ENCODE results near the gene TSR1.

TSR1 gene

DNA sequence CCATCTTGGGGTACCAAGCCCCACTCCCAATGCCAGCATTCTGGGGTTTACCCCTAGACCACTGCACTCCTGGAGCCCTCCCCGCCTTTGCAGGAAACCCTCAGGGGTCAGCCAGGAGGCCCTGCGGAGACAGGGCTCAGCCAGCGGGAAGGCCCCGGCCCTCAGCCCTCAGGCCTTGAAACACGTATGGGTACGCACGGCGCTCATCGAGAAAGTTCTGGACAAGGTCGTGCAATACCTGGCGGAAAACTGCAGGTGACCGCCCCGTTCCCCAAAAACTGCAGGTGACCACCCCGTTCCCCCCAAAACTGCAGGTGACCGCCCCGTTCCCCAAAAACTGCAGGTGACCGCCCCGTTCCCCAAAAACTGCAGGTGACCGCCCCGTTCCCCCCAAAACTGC lies 25.8 kb upstream of the TSR1 start:
- Histone ChIP-seq H3K4me1 (ENCODE audit: control insufficient read depth, insufficient read depth, low read length, poor library complexity, severe bottlenecking) (no peaks in the 10 kb centered on the region), H3K4me3 (ENCODE audit: insufficient read depth, low read depth, low read length, poor library complexity, severe bottlenecking) (no peak overlapping the region), H3K27ac (ENCODE audit: insufficient read depth, low read length, poor library complexity, severe bottlenecking) (no peak overlapping the region), H3K9me3 (ENCODE audit: control insufficient read depth, low read length) (no peaks in the 10 kb centered on the region), H3K36me3 (ENCODE audit: control insufficient read depth, insufficient read depth, low read length) (peaks cover 42% of the 10 kb centered on the region), H3K27me3 (replicated peaks; ENCODE audit: control insufficient read depth, insufficient read depth, low read length, poor library complexity, severe bottlenecking) (no peaks in the 10 kb centered on the region)
- no peak for DNase-seq

DNA sequence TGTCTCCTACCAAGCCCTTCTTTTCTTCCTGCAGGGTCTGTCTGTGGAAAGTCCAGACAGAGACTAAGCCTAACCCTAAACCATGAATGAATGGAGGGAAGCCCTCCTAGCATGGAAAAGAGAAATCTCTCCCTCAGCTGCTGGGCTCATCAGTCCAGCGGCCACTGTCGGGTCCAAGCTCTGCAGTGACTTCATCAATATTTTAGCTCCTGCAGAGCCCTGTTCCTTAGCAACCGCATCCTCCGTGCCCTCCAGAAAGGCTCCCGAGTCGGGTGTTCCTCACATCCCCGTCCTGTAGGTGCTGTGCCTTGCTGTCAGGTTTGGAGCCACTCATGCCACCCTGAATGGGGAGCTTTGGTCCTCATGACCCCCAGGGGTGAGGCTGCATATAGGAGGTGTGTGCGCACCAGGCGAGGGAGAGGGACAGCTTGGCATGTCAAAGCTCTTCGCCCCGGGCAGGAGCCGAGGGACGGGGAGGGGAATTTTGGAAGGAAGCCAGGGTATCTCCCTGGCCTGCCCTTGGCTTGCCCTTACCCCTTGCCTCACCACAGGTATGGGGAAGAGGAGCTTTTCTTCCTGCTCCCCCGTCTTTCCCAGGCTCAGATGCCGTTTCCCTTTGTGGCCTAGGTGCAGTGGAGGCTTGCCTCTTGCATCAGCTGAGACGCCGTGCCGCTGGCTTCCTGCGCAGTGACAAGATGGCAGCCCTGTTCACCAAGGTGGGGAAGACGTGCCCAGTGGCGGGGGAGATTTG lies 24.9 kb upstream of the TSR1 start:
- H3K4me3 ChIP-seq (ENCODE audit: insufficient read depth, low read depth, low read length, poor library complexity, severe bottlenecking): no peak overlapping the region
- peaks cover 34% of the 10 kb centered on the region for H3K36me3 ChIP-seq (ENCODE audit: control insufficient read depth, insufficient read depth, low read length)
- H3K27ac ChIP-seq (ENCODE audit: insufficient read depth, low read length, poor library complexity, severe bottlenecking): no peak overlapping the region
- H3K9me3 ChIP-seq (ENCODE audit: control insufficient read depth, low read length): no peaks in the 10 kb centered on the region
- H3K27me3 ChIP-seq (replicated peaks; ENCODE audit: control insufficient read depth, insufficient read depth, low read length, poor library complexity, severe bottlenecking): no peaks in the 10 kb centered on the region
- DNase-seq: no peak
- H3K4me1 ChIP-seq (ENCODE audit: control insufficient read depth, insufficient read depth, low read length, poor library complexity, severe bottlenecking): no peaks in the 10 kb centered on the region

DNA sequence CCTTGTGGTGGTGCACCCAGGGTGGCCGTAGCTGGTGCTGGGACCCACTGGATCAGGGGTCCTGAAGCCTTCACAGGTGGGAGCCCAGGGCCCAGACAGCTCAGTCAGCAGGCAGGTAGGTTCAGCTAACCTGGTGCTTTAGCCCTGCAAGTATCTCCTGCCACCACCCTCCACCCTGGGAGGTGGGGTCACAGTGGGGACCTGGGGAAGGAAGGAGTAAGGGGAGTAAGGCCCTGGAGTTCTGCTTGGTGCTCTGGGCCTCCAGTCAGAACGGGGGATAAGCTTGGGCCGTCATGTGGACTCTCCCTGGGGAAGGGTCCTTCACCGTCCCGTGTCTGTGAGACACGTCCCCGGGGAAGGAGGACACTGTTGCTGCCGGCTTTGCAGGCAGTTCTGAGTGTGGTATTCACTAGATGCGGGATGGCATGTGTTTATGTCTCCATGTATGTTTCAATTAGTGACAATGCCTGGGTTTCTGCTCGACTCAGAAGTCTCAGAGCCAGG lies 21.7 kb upstream of the TSR1 start:
- no peaks in the 10 kb centered on the region for H3K27me3 ChIP-seq (replicated peaks; ENCODE audit: control insufficient read depth, insufficient read depth, low read length, poor library complexity, severe bottlenecking)
- H3K4me1 ChIP-seq (ENCODE audit: control insufficient read depth, insufficient read depth, low read length, poor library complexity, severe bottlenecking): peaks cover 13% of the 10 kb centered on the region
- no peak for DNase-seq
- no peak overlapping the region for H3K27ac ChIP-seq (ENCODE audit: insufficient read depth, low read length, poor library complexity, severe bottlenecking)
- peaks cover 9% of the 10 kb centered on the region for H3K36me3 ChIP-seq (ENCODE audit: control insufficient read depth, insufficient read depth, low read length)
- no peaks in the 10 kb centered on the region for H3K9me3 ChIP-seq (ENCODE audit: control insufficient read depth, low read length)
- H3K4me3 ChIP-seq (ENCODE audit: insufficient read depth, low read depth, low read length, poor library complexity, severe bottlenecking): no peak overlapping the region

DNA sequence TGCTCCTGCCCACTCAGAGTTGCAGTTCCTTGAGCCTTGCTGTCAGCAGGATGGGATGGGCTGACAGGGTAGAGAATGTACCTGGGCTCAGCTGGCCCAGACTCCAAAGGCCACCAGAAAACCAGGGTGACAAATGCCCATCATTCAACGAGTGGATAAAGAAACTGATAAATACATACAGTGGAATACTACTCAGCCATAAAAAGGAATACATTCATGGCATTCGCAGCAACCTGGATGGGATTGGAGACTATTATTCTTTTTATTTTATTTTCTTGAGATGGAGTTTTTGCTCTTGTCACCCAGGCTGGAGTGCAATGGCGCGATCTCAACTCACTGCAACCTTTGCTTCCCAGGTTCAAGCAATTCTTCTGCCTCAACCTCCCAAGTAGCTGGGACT lies 21.0 kb upstream of the TSR1 start:
- peaks cover 15% of the 10 kb centered on the region for H3K4me1 ChIP-seq (ENCODE audit: control insufficient read depth, insufficient read depth, low read length, poor library complexity, severe bottlenecking)
- H3K36me3 ChIP-seq (ENCODE audit: control insufficient read depth, insufficient read depth, low read length): peaks cover 3% of the 10 kb centered on the region
- no peaks in the 10 kb centered on the region for H3K9me3 ChIP-seq (ENCODE audit: control insufficient read depth, low read length)
- no peak for DNase-seq
- no peak overlapping the region for H3K27ac ChIP-seq (ENCODE audit: insufficient read depth, low read length, poor library complexity, severe bottlenecking)
- no peak overlapping the region for H3K4me3 ChIP-seq (ENCODE audit: insufficient read depth, low read depth, low read length, poor library complexity, severe bottlenecking)
- no peaks in the 10 kb centered on the region for H3K27me3 ChIP-seq (replicated peaks; ENCODE audit: control insufficient read depth, insufficient read depth, low read length, poor library complexity, severe bottlenecking)

DNA sequence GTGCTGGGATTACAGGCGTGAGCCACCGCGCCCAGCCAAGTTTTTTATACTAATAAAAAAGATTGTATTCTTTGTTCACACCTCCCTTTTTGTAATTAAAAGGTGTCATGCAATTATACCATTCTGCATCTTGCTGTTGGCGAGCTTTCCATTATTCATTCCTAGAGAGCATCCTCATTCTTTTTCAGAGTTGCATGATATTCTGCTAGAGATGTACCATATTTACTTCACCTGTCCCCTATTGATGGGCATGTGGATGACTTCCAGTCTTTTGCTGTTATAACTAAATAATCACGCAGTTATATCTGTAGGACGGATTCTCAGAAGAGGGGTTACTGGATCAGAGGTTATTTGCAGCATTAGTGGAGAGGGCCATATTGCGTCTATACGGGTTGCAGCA lies 18.1 kb upstream of the TSR1 start:
- Histone ChIP-seq H3K36me3 (ENCODE audit: control insufficient read depth, insufficient read depth, low read length) (no peaks in the 10 kb centered on the region), H3K27me3 (replicated peaks; ENCODE audit: control insufficient read depth, insufficient read depth, low read length, poor library complexity, severe bottlenecking) (no peaks in the 10 kb centered on the region), H3K4me3 (ENCODE audit: insufficient read depth, low read depth, low read length, poor library complexity, severe bottlenecking) (no peak overlapping the region), H3K4me1 (ENCODE audit: control insufficient read depth, insufficient read depth, low read length, poor library complexity, severe bottlenecking) (peaks cover 15% of the 10 kb centered on the region), H3K9me3 (ENCODE audit: control insufficient read depth, low read length) (no peaks in the 10 kb centered on the region), H3K27ac (ENCODE audit: insufficient read depth, low read length, poor library complexity, severe bottlenecking) (no peak overlapping the region)
- no peak for DNase-seq

DNA sequence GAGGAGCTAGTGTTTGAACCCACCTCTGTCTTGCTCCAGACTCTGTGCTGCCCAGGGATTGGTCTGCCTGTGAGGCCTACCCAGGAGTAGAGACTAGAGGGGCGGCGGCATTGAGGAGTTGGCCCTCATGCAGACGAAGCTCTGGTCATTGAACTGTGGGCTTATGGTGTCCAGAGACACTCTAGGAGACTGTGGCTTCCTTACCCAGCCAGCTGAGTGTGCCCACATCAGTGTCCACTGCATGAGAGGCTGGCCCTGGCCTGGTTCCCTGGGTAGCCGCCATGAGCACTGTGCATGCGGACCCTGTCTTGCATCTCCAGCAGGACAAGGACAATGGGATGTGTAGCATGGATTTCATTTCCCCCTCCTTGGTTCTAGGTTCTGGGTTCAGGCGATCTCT lies 15.0 kb upstream of the TSR1 start:
- Histone ChIP-seq H3K27ac (ENCODE audit: insufficient read depth, low read length, poor library complexity, severe bottlenecking) (no peak overlapping the region), H3K4me1 (ENCODE audit: control insufficient read depth, insufficient read depth, low read length, poor library complexity, severe bottlenecking) (peaks cover 15% of the 10 kb centered on the region)

DNA sequence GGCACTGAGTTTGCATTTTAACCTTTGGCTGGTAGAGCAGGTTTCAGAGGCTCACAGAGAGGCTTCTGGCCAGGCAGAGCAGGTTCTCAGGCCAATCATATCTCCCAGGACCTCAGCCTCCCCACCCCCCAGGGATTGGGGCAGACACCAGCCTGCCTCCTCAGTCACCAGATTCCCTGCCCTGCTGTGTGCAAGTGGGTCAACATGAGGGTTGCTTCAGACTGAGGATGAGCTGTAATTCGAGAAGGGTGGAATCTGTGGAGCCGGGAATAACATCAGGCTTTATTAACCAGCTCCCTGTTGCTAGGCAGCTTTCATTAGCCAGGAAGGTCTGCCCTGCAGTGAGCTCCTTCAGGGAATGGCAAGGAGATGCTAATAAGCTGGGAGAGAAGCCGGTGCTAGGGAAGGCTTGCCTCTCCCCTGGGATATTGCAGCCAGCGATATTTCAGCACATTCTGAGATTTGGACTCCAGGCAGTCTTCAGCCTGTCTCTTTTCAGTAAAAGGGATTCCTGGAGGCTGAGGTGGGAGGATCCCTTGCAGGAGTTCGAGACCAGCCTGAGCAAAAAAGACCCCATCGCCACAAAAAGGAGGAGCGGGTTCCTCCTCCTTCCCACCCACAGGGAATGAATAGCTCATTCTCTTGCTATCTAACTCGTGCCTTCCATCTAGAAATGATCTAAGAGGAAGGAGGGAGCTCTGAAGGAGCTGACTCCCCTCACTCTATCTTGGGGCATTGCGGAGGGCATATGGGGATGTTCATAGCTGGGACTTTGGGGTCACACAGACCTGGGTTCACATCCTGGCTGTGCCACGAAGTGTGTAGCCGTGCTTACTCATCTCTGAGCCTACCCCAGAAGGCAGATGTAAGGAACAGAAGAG lies 11.8 kb upstream of the TSR1 start:
- DNase-seq: no peak
- peaks cover 2% of the 10 kb centered on the region for H3K4me1 ChIP-seq (ENCODE audit: control insufficient read depth, insufficient read depth, low read length, poor library complexity, severe bottlenecking)
- no peaks in the 10 kb centered on the region for H3K9me3 ChIP-seq (ENCODE audit: control insufficient read depth, low read length)
- H3K36me3 ChIP-seq (ENCODE audit: control insufficient read depth, insufficient read depth, low read length): peaks cover 8% of the 10 kb centered on the region
- H3K27me3 ChIP-seq (replicated peaks; ENCODE audit: control insufficient read depth, insufficient read depth, low read length, poor library complexity, severe bottlenecking): no peaks in the 10 kb centered on the region
- no peak overlapping the region for H3K4me3 ChIP-seq (ENCODE audit: insufficient read depth, low read depth, low read length, poor library complexity, severe bottlenecking)
- no peak overlapping the region for H3K27ac ChIP-seq (ENCODE audit: insufficient read depth, low read length, poor library complexity, severe bottlenecking)

More for the DNA sequence above, 15.0 kb upstream of the TSR1 start:
- Histone ChIP-seq H3K9me3 (ENCODE audit: control insufficient read depth, low read length) (no peaks in the 10 kb centered on the region), H3K27me3 (replicated peaks; ENCODE audit: control insufficient read depth, insufficient read depth, low read length, poor library complexity, severe bottlenecking) (no peaks in the 10 kb centered on the region), H3K4me3 (ENCODE audit: insufficient read depth, low read depth, low read length, poor library complexity, severe bottlenecking) (no peak overlapping the region), H3K36me3 (ENCODE audit: control insufficient read depth, insufficient read depth, low read length) (peaks cover 2% of the 10 kb centered on the region)
- DNase-seq: no peak

DNA sequence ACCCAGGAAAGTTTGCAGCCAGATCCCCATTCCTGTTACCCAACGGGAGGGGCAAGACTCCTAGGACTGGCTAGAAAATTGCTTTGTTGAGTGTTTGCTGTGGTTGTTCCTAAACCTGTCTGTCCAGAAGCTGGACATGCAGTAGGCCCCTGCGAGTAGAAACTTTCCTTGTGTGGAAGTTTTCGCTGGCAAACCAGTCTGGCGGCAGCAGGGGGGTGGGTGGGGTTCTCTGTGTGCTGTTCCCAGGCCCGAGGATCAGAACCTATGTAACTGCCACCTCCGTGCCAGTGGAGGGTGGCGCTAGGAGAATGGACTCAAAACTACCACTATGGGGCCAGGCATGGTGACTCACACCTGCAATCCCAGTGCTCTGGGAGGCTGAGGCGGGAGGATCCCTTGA lies 10.2 kb upstream of the TSR1 start:
- no peak overlapping the region for H3K27ac ChIP-seq (ENCODE audit: insufficient read depth, low read length, poor library complexity, severe bottlenecking)
- H3K4me3 ChIP-seq (ENCODE audit: insufficient read depth, low read depth, low read length, poor library complexity, severe bottlenecking): no peak overlapping the region
- no peaks in the 10 kb centered on the region for H3K27me3 ChIP-seq (replicated peaks; ENCODE audit: control insufficient read depth, insufficient read depth, low read length, poor library complexity, severe bottlenecking)
- H3K36me3 ChIP-seq (ENCODE audit: control insufficient read depth, insufficient read depth, low read length): peaks cover 8% of the 10 kb centered on the region
- H3K4me1 ChIP-seq (ENCODE audit: control insufficient read depth, insufficient read depth, low read length, poor library complexity, severe bottlenecking): no peaks in the 10 kb centered on the region
- no peak for DNase-seq
- H3K9me3 ChIP-seq (ENCODE audit: control insufficient read depth, low read length): no peaks in the 10 kb centered on the region

DNA sequence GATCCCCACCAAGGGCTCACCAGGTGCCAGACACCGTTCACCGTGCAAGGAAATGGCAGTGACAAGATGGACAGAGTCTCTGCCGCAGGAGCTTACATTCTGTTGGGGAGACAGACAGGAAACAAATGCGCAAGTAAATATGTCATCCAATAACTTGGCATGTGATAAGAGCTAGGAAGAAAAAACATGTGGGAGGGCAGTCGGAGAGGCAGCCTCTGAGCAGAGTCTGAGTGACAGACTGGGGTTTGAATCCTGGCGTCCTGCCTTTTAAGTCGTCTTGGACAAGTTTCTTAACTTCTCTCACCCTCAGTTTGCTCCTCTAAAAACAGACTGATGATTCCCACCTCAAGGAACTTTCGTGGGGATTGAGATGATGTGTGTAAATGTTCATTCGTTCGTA lies 8.3 kb upstream of the TSR1 start:
- Histone ChIP-seq H3K4me3 (ENCODE audit: insufficient read depth, low read depth, low read length, poor library complexity, severe bottlenecking) (no peak overlapping the region), H3K27me3 (replicated peaks; ENCODE audit: control insufficient read depth, insufficient read depth, low read length, poor library complexity, severe bottlenecking) (no peaks in the 10 kb centered on the region), H3K4me1 (ENCODE audit: control insufficient read depth, insufficient read depth, low read length, poor library complexity, severe bottlenecking) (no peaks in the 10 kb centered on the region), H3K9me3 (ENCODE audit: control insufficient read depth, low read length) (no peaks in the 10 kb centered on the region), H3K27ac (ENCODE audit: insufficient read depth, low read length, poor library complexity, severe bottlenecking) (no peak overlapping the region), H3K36me3 (ENCODE audit: control insufficient read depth, insufficient read depth, low read length) (peaks cover 8% of the 10 kb centered on the region)
- DNase-seq: no peak

DNA sequence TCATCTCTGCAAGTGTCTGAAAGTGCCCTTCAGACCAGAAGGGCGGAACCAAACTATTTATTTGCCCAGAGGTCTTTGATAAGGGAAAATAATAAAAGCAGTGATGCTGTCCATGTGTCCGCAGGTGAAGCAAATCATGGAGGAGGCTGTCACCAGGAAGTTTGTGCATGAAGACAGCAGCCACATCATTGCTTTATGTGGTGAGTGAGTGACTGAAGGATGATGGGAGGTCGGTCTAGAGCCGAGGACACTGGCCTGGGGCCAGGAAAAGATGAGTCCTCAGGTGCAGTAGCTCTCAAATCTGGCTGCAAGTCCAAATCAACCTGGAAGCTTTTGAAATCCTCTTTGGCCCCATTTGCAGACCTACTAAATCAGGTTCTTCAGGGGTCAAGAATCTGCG lies 7.2 kb upstream of the TSR1 start:
- no peaks in the 10 kb centered on the region for H3K9me3 ChIP-seq (ENCODE audit: control insufficient read depth, low read length)
- peaks cover 8% of the 10 kb centered on the region for H3K36me3 ChIP-seq (ENCODE audit: control insufficient read depth, insufficient read depth, low read length)
- H3K4me3 ChIP-seq (ENCODE audit: insufficient read depth, low read depth, low read length, poor library complexity, severe bottlenecking): no peak overlapping the region
- peaks cover 3% of the 10 kb centered on the region for H3K4me1 ChIP-seq (ENCODE audit: control insufficient read depth, insufficient read depth, low read length, poor library complexity, severe bottlenecking)
- DNase-seq: no peak
- no peaks in the 10 kb centered on the region for H3K27me3 ChIP-seq (replicated peaks; ENCODE audit: control insufficient read depth, insufficient read depth, low read length, poor library complexity, severe bottlenecking)
- no peak overlapping the region for H3K27ac ChIP-seq (ENCODE audit: insufficient read depth, low read length, poor library complexity, severe bottlenecking)

Measured in effector memory CD4-positive, alpha-beta T cell (primary cell).